ENCODE data around the gene IGSF9B. TPM values are rescaled to one million over a fixed set of nuclear protein-coding genes. Genes with fewer than 3 reads are reported as not detected.

The IGSF9B gene
- total RNA-seq, 1 donor from 2014 or later, result 3.8 TPM

- H3K9me3 Mint-ChIP-seq (ENCODE audit: unreplicated experiment), result no peaks in the 10 kb centered on the region
- H3K4me3 Mint-ChIP-seq (ENCODE audit: unreplicated experiment), result no peak overlapping the region
- no peak for DNase-seq (ENCODE audit: extremely low spot score, unreplicated experiment)
- TF ChIP-seq CTCF (IDR thresholded peaks at IDR 0.05), result no peak
- H3K36me3 Mint-ChIP-seq (ENCODE audit: unreplicated experiment), result no peaks in the 10 kb centered on the region
- no peak overlapping the region for H3K27ac Mint-ChIP-seq (ENCODE audit: unreplicated experiment)
- H3K27me3 Mint-ChIP-seq (ENCODE audit: unreplicated experiment), result peaks cover 2% of the 10 kb centered on the region
- H3K4me1 Mint-ChIP-seq (ENCODE audit: unreplicated experiment), result no peaks in the 10 kb centered on the region
These were observed 43.0 kb downstream of the IGSF9B start for GRCh38 chr11:133913761-133914160.

GRCh38 chr11:133911171-133911570 is 45.6 kb downstream of the IGSF9B start:
- no peaks in the 10 kb centered on the region for H3K9me3 Mint-ChIP-seq (ENCODE audit: unreplicated experiment)
- H3K4me1 Mint-ChIP-seq (ENCODE audit: unreplicated experiment), result no peaks in the 10 kb centered on the region
- H3K36me3 Mint-ChIP-seq (ENCODE audit: unreplicated experiment), result no peaks in the 10 kb centered on the region
- peak; percentile 6 for TF ChIP-seq CTCF (IDR thresholded peaks at IDR 0.05)
- no peak overlapping the region for H3K4me3 Mint-ChIP-seq (ENCODE audit: unreplicated experiment)
- no peak overlapping the region for H3K27ac Mint-ChIP-seq (ENCODE audit: unreplicated experiment)
- peaks cover 2% of the 10 kb centered on the region for H3K27me3 Mint-ChIP-seq (ENCODE audit: unreplicated experiment)
- no peak for DNase-seq (ENCODE audit: extremely low spot score, unreplicated experiment)

GRCh38 chr11:133910101-133910500 is 46.7 kb downstream of the IGSF9B start:
- DNase-seq (ENCODE audit: extremely low spot score, unreplicated experiment), result no peak
- Mint-ChIP-seq H3K4me1 (ENCODE audit: unreplicated experiment) (no peaks in the 10 kb centered on the region), H3K4me3 (ENCODE audit: unreplicated experiment) (no peak overlapping the region), H3K27ac (ENCODE audit: unreplicated experiment) (no peak overlapping the region), H3K36me3 (ENCODE audit: unreplicated experiment) (no peaks in the 10 kb centered on the region), H3K27me3 (ENCODE audit: unreplicated experiment) (peaks cover 2% of the 10 kb centered on the region), H3K9me3 (ENCODE audit: unreplicated experiment) (no peaks in the 10 kb centered on the region)
- no peak for TF ChIP-seq CTCF (IDR thresholded peaks at IDR 0.05)

- no peak overlapping the region for H3K4me3 Mint-ChIP-seq (ENCODE audit: unreplicated experiment)
- H3K36me3 Mint-ChIP-seq (ENCODE audit: unreplicated experiment), result no peaks in the 10 kb centered on the region
- no peak for DNase-seq (ENCODE audit: extremely low spot score, unreplicated experiment)
- H3K27me3 Mint-ChIP-seq (ENCODE audit: unreplicated experiment), result peaks cover 2% of the 10 kb centered on the region
- TF ChIP-seq CTCF (IDR thresholded peaks at IDR 0.05), result no peak
- no peak overlapping the region for H3K27ac Mint-ChIP-seq (ENCODE audit: unreplicated experiment)
- H3K4me1 Mint-ChIP-seq (ENCODE audit: unreplicated experiment), result no peaks in the 10 kb centered on the region
- H3K9me3 Mint-ChIP-seq (ENCODE audit: unreplicated experiment), result no peaks in the 10 kb centered on the region
These were observed 47.9 kb downstream of the IGSF9B start for GRCh38 chr11:133908827-133909226.

- TF ChIP-seq CTCF (IDR thresholded peaks at IDR 0.05), result no peak
- peaks cover 2% of the 10 kb centered on the region for H3K27me3 Mint-ChIP-seq (ENCODE audit: unreplicated experiment)
- no peak for DNase-seq (ENCODE audit: extremely low spot score, unreplicated experiment)
- no peaks in the 10 kb centered on the region for H3K4me1 Mint-ChIP-seq (ENCODE audit: unreplicated experiment)
- H3K36me3 Mint-ChIP-seq (ENCODE audit: unreplicated experiment), result no peaks in the 10 kb centered on the region
- no peak overlapping the region for H3K27ac Mint-ChIP-seq (ENCODE audit: unreplicated experiment)
- no peak overlapping the region for H3K4me3 Mint-ChIP-seq (ENCODE audit: unreplicated experiment)
- no peaks in the 10 kb centered on the region for H3K9me3 Mint-ChIP-seq (ENCODE audit: unreplicated experiment)
These were observed 48.9 kb downstream of the IGSF9B start for GRCh38 chr11:133907841-133908241.

Measured in osteocyte (in vitro differentiated cells).